Sigmoid colon (tissue), 4 donors: Measurements from ENCODE around the gene SYNDIG1.

Experiments
- EP300 ChIP-seq, 4 donors: sonication (generic); formaldehyde crosslinking; IDR thresholded peaks; one replicate each; pipeline ENCODE4 v1.6.1; 2017; ENCODE audit warnings: antibody characterized with exemption in 4 of 4
- POLR2A ChIP-seq, 2 donors: fragments of 450-650 bp; IDR thresholded peaks; one replicate each; pipeline ENCODE4 v1.6.1; 2016; ENCODE audit warnings: antibody characterized with exemption in 2 of 2, mild to moderate bottlenecking in 2 of 2, moderate library complexity in 2 of 2
- POLR2AphosphoS5 ChIP-seq, 4 donors: sonication (generic); formaldehyde crosslinking; IDR thresholded peaks; one replicate each; pipeline ENCODE4 v1.6.1; 2017; ENCODE audit warnings: antibody characterized with exemption in 4 of 4
- TF ChIP-seq, protein P1 (sequence below), 4 experiments: fragments of 450-650 bp in 3 of 4; fragments of 200-600 bp in 1 of 4; IDR thresholded peaks; one replicate each; pipeline ENCODE4 v1.5.1; 2016 to 2019; ENCODE audit warnings: antibody characterized with exemption in 4 of 4, mild to moderate bottlenecking in 3 of 4, moderate library complexity in 2 of 4

DNA sequence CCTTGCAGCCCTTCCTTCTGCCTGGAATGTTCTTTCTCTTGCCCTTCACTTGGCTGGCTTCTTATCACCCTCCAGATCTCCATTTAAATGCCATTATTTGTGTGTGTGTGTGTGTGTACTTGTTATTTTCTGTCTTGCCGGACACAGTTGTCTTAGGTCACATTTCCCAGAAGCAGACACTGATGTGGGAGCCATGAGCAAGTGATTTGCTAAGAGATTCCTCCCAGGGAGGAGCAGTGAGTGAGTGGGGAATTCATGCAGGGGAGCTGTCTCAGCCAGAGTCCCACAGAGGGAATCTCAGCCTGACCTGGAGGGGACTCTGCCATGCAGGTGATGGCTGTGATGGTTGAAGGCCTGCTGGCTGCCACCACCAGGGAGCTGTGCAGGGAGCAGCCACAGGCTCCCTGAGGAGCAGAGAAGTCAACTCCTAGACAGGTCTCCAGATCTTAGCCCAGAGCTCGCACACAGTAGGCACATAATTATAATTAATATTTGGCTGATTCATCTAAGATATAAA is 96.5 kb downstream of the SYNDIG1 start:
- TF ChIP-seq POLR2AphosphoS5 (IDR thresholded peaks at IDR 0.05): no peak
- TF ChIP-seq POLR2A (IDR thresholded peaks at IDR 0.05): no peak
- TF ChIP-seq, protein P1, sequence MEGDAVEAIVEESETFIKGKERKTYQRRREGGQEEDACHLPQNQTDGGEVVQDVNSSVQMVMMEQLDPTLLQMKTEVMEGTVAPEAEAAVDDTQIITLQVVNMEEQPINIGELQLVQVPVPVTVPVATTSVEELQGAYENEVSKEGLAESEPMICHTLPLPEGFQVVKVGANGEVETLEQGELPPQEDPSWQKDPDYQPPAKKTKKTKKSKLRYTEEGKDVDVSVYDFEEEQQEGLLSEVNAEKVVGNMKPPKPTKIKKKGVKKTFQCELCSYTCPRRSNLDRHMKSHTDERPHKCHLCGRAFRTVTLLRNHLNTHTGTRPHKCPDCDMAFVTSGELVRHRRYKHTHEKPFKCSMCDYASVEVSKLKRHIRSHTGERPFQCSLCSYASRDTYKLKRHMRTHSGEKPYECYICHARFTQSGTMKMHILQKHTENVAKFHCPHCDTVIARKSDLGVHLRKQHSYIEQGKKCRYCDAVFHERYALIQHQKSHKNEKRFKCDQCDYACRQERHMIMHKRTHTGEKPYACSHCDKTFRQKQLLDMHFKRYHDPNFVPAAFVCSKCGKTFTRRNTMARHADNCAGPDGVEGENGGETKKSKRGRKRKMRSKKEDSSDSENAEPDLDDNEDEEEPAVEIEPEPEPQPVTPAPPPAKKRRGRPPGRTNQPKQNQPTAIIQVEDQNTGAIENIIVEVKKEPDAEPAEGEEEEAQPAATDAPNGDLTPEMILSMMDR (IDR thresholded peaks at IDR 0.05): no peak
- no peak for TF ChIP-seq EP300 (IDR thresholded peaks at IDR 0.05)
